Measurements from ENCODE around the gene CALHM3. TPM values are rescaled to one million over a fixed set of nuclear protein-coding genes. Genes with fewer than 3 reads are reported as not detected.

CALHM3 gene
- total RNA-seq, 5 donors from 2014 or later (not counting 1 experiment from before 2014, with no cell fraction given): not detected

Other genes starting within 250 kb of the CALHM3 start
- gene RPEL1, start 233.4 kb downstream of the CALHM3 start, total RNA-seq: not detected
- gene INA, start 202.1 kb downstream of the CALHM3 start, total RNA-seq: not detected
- 1 to 10 TPM; 4.7 to 8.3 (median 7.6) TPM for gene PCGF6, start 128.1 kb downstream of the CALHM3 start, total RNA-seq
- gene TAF5, start 111.3 kb downstream of the CALHM3 start, total RNA-seq: 1 to 10 TPM; 5.6 to 7.0 (median 6.3) TPM
- gene ATP5MK, start 82.8 kb downstream of the CALHM3 start, total RNA-seq: 100 to 1,000 TPM; 119 to 142 (median 127) TPM
- gene PDCD11, start 82.6 kb downstream of the CALHM3 start, total RNA-seq: 10 to 100 TPM; 24.0 to 53.3 (median 45.2) TPM
- gene CALHM2, start 26.9 kb downstream of the CALHM3 start, total RNA-seq: 10 to 100 TPM in 4 of 5 donors, 1 to 10 TPM in 1; 8.9 to 76.7 (median 46.8) TPM
- not detected for gene CALHM1, start 20.3 kb downstream of the CALHM3 start, total RNA-seq
- gene NEURL1, start 14.5 kb upstream of the CALHM3 start, total RNA-seq: 1 to 10 TPM in 1 of 5 donors, under 1 TPM in 4; 0.46 to 1.7 (median 0.84) TPM